ENCODE measurements around the gene OGDH.

DNA sequence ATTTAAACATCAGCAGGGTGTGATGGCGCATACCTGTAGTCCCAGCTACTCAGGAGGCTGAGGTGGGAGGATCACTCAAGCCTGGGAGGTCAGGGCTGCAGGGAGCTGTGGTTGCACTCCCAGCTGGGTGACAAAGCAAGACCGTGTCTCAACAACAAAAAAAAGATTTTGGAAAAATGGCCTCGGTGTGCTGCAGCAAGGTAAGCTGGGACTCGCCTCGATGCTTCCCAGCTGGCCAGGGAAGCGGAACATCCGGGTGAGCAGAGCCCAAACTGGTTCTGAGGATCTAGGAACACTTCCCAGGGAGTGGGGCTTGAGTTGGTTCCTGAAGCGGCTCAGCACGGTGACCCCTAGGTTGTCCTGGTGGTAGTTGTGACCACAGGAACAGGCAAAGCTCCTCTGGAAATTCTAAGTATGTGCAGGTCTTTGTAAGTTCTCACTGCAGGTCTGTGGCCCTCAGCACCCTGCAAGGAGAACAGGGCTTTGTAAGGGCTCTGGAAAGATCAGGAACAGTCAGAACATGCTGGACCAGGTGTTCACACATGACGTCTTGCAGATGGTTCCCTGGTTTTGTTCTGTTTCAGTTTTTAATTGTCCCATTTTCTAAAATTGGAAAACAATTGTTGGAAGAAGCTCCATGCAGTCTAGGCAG lies 103.6 kb downstream of the OGDH start:
- no peak for TF ChIP-seq POLR2A (IDR thresholded peaks at IDR 0.05)
- TF ChIP-seq, protein P1, sequence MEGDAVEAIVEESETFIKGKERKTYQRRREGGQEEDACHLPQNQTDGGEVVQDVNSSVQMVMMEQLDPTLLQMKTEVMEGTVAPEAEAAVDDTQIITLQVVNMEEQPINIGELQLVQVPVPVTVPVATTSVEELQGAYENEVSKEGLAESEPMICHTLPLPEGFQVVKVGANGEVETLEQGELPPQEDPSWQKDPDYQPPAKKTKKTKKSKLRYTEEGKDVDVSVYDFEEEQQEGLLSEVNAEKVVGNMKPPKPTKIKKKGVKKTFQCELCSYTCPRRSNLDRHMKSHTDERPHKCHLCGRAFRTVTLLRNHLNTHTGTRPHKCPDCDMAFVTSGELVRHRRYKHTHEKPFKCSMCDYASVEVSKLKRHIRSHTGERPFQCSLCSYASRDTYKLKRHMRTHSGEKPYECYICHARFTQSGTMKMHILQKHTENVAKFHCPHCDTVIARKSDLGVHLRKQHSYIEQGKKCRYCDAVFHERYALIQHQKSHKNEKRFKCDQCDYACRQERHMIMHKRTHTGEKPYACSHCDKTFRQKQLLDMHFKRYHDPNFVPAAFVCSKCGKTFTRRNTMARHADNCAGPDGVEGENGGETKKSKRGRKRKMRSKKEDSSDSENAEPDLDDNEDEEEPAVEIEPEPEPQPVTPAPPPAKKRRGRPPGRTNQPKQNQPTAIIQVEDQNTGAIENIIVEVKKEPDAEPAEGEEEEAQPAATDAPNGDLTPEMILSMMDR (IDR thresholded peaks at IDR 0.05) = no peak

Data from ovary (tissue), 3 donors.